Esophagus muscularis mucosa (tissue), 4 donors: Measurements from ENCODE around the gene CPLANE2.

Experiments
- CTCF ChIP-seq, 3 experiments: fragments of 200-600 bp in 2 of 3; fragments of 450-650 bp in 1 of 3; sonication (generic) in 2 of 3; IDR thresholded peaks; one replicate each; pipeline ENCODE4 v1.5.1; 2017 to 2019; ENCODE audit warnings: antibody characterized with exemption in 3 of 3, mild to moderate bottlenecking in 2 of 3, moderate library complexity in 1 of 3
- EP300 ChIP-seq: sonication (generic); formaldehyde crosslinking; IDR thresholded peaks from one replicate; pipeline ENCODE4 v1.6.1; 2017; ENCODE audit warnings: antibody characterized with exemption
- POLR2A ChIP-seq: fragments of 450-650 bp; IDR thresholded peaks from one replicate; pipeline ENCODE4 v1.6.1; 2017; ENCODE audit warnings: antibody characterized with exemption, moderate library complexity, mild to moderate bottlenecking, low read depth
- POLR2AphosphoS5 ChIP-seq, 2 donors: sonication (generic); formaldehyde crosslinking; IDR thresholded peaks; one replicate each; pipeline ENCODE4 v1.6.1; 2017; ENCODE audit warnings: antibody characterized with exemption in 2 of 2

GRCh38 chr1:16183765-16184556, 53.0 kb downstream of the CPLANE2 start:
- no peak for TF ChIP-seq CTCF (IDR thresholded peaks at IDR 0.05)
- no peak for TF ChIP-seq POLR2A
- TF ChIP-seq POLR2AphosphoS5 (IDR thresholded peaks at IDR 0.05), result no peak
- no peak for TF ChIP-seq EP300
